ENCODE measurements around the gene DAB1. TPM values are rescaled to one million over a fixed set of nuclear protein-coding genes. Genes with fewer than 3 reads are reported as not detected.

Gene DAB1
- polyA plus RNA-seq, 3 donors: not detected

DNA sequence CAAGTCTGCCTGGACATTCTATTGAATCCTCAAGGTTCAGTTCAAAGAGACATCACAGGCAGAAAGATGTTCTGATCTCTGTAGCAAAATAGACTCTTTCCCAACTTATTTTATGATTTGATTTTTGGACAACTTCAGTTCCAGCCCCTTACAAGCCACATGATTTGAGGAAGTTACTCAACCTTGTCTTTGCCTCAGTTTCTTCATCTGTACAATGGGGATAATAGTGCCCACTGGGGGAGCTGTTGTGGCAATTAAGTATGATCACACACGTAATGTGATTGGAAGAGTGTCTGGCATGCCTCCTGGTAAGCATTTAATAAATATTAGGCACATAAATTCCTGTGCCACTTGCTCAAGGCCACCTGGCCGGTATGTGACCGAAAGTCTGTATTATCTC, 130.6 kb downstream of the DAB1 start:
- H3K79me2 ChIP-seq (ENCODE audit: insufficient read depth, low read length): no peaks in the 10 kb centered on the region
- intact Hi-C loops (cut with micrococcal nuclease): no loop called here
- H3K36me3 ChIP-seq (replicated peaks in 1 of 2; ENCODE audit: control insufficient read depth in 1 of 2, insufficient read depth in 2 of 2, low read length in 2 of 2): no peaks in the 10 kb centered on the region
- no peak for DNase-seq
- no peaks in the 10 kb centered on the region for H3K9me3 ChIP-seq (replicated peaks in 1 of 2; ENCODE audit: control insufficient read depth in 1 of 2, insufficient read depth in 1 of 2, low read length in 2 of 2)
- no peak overlapping the region for H2AFZ ChIP-seq (ENCODE audit: insufficient read depth, low read depth, low read length, poor library complexity, severe bottlenecking)
- no peaks in the 10 kb centered on the region for H3K27me3 ChIP-seq (ENCODE audit: control insufficient read depth in 2 of 2, insufficient read depth in 2 of 2, low read length in 2 of 2)
- H3K4me1 Mint-ChIP-seq: no peaks in the 10 kb centered on the region
- no peak overlapping the region for H3K4me3 ChIP-seq (replicated peaks in 1 of 3; ENCODE audit: low read depth in 2 of 3, low read length in 3 of 3)
- no peak overlapping the region for H3K4me2 ChIP-seq (replicated peaks; ENCODE audit: extremely low read depth, low read length, poor library complexity, severe bottlenecking)
- TF ChIP-seq, protein P1, sequence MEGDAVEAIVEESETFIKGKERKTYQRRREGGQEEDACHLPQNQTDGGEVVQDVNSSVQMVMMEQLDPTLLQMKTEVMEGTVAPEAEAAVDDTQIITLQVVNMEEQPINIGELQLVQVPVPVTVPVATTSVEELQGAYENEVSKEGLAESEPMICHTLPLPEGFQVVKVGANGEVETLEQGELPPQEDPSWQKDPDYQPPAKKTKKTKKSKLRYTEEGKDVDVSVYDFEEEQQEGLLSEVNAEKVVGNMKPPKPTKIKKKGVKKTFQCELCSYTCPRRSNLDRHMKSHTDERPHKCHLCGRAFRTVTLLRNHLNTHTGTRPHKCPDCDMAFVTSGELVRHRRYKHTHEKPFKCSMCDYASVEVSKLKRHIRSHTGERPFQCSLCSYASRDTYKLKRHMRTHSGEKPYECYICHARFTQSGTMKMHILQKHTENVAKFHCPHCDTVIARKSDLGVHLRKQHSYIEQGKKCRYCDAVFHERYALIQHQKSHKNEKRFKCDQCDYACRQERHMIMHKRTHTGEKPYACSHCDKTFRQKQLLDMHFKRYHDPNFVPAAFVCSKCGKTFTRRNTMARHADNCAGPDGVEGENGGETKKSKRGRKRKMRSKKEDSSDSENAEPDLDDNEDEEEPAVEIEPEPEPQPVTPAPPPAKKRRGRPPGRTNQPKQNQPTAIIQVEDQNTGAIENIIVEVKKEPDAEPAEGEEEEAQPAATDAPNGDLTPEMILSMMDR (IDR thresholded peaks at IDR 0.05): no peak
- no peaks in the 10 kb centered on the region for H3K4me1 ChIP-seq (ENCODE audit: control insufficient read depth in 1 of 2, insufficient read depth in 2 of 2, low read length in 2 of 2)
- H3K9me3 Mint-ChIP-seq: no peaks in the 10 kb centered on the region
- peaks cover 2% of the 10 kb centered on the region in 3 donors for H3K27me3 Mint-ChIP-seq (ENCODE audit: low read depth in 3 of 3)
- no peaks in the 10 kb centered on the region for H3K36me3 Mint-ChIP-seq
- no peaks in the 10 kb centered on the region for H4K20me1 ChIP-seq (ENCODE audit: insufficient read depth, low read length)
- no peak overlapping the region for H3K27ac ChIP-seq (ENCODE audit: low read depth in 1 of 2, low read length in 2 of 2)
- H3K4me3 Mint-ChIP-seq: no peak overlapping the region
- no CpG with 5 or more reads among the region's 3 CpGs for WGBS (ENCODE audit: insufficient coverage)
- no peak overlapping the region for H3K27ac Mint-ChIP-seq
- no peak overlapping the region for H3K9ac ChIP-seq (ENCODE audit: insufficient read depth, low read length, poor library complexity, severe bottlenecking)

DNA sequence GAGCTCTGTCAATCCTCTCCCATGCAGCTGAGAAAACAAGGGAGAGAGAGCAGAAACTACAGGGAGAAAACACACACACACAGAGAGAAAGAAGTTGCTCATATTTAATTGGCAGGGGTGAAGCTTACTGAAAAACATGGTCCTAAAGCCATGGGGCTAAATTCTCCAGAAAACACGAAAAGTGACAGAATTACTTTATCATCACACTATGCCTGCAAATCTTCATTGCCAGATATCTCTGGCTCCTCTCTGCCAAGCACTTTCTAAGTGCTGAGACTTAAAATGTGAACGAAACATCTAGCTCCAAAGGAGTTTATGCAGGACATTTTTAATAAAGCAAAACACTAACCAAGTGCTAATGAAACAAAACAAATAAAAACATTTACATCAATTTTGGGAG, 134.1 kb downstream of the DAB1 start:
- H3K9me3 ChIP-seq (replicated peaks in 1 of 2; ENCODE audit: control insufficient read depth in 1 of 2, insufficient read depth in 1 of 2, low read length in 2 of 2): no peaks in the 10 kb centered on the region
- no peak overlapping the region for H2AFZ ChIP-seq (ENCODE audit: insufficient read depth, low read depth, low read length, poor library complexity, severe bottlenecking)

More for the DNA sequence above, 134.1 kb downstream of the DAB1 start:
- 100% methylated on average over 1 of the region's 2 CpGs for WGBS (ENCODE audit: insufficient coverage)
- H3K4me3 Mint-ChIP-seq: no peak overlapping the region
- H3K27me3 Mint-ChIP-seq (ENCODE audit: low read depth in 3 of 3): peaks cover 2% of the 10 kb centered on the region in 3 donors
- H4K20me1 ChIP-seq (ENCODE audit: insufficient read depth, low read length): no peaks in the 10 kb centered on the region
- no peaks in the 10 kb centered on the region for H3K79me2 ChIP-seq (ENCODE audit: insufficient read depth, low read length)
- H3K9me3 Mint-ChIP-seq: peaks cover 0 to 1% (median 0%) of the 10 kb centered on the region in 7 donors
- intact Hi-C loops (cut with micrococcal nuclease): no loop called here
- no peak overlapping the region for H3K27ac ChIP-seq (ENCODE audit: low read depth in 1 of 2, low read length in 2 of 2)
- no peak overlapping the region for H3K4me2 ChIP-seq (replicated peaks; ENCODE audit: extremely low read depth, low read length, poor library complexity, severe bottlenecking)
- no peaks in the 10 kb centered on the region for H3K4me1 ChIP-seq (ENCODE audit: control insufficient read depth in 1 of 2, insufficient read depth in 2 of 2, low read length in 2 of 2)
- H3K4me1 Mint-ChIP-seq: no peaks in the 10 kb centered on the region
- no peak overlapping the region for H3K9ac ChIP-seq (ENCODE audit: insufficient read depth, low read length, poor library complexity, severe bottlenecking)
- H3K27ac Mint-ChIP-seq: no peak overlapping the region
- H3K4me3 ChIP-seq (replicated peaks in 1 of 3; ENCODE audit: low read depth in 2 of 3, low read length in 3 of 3): no peak overlapping the region
- TF ChIP-seq, protein P1 (IDR thresholded peaks at IDR 0.05): no peak
- no peak for DNase-seq
- no peaks in the 10 kb centered on the region for H3K36me3 ChIP-seq (replicated peaks in 1 of 2; ENCODE audit: control insufficient read depth in 1 of 2, insufficient read depth in 2 of 2, low read length in 2 of 2)
- H3K27me3 ChIP-seq (ENCODE audit: control insufficient read depth in 2 of 2, insufficient read depth in 2 of 2, low read length in 2 of 2): no peaks in the 10 kb centered on the region
- no peaks in the 10 kb centered on the region for H3K36me3 Mint-ChIP-seq

All from CD14-positive monocyte (primary cell).